NCI-H1417 treated with DMSO at 0.1 percent for 48 hours (cell line): ENCODE results near the gene TNFRSF4.

Source experiments
- DNase-seq: peaks from one replicate; lab custom pipeline; 2025; lab: John Stamatoyannopoulos, UW

Gene TNFRSF4

GRCh38 chr1:1217621-1218523 is 3.9 kb upstream of the TNFRSF4 start:
- no peak for DNase-seq

- DNase-seq: no peak
These were observed 3.0 kb upstream of the TNFRSF4 start for GRCh38 chr1:1216770-1217620.

GRCh38 chr1:1215881-1216605 is 2.1 kb upstream of the TNFRSF4 start:
- no peak for DNase-seq

- DNase-seq: no peak
These were observed 1.2 kb upstream of the TNFRSF4 start for GRCh38 chr1:1215080-1215676.

GRCh38 chr1:1212780-1213344 is 1.1 kb downstream of the TNFRSF4 start:
- DNase-seq: no peak

GRCh38 chr1:1211541-1212441 is 2.2 kb downstream of the TNFRSF4 start:
- no peak for DNase-seq

- DNase-seq: no peak
These were observed 3.0 kb downstream of the TNFRSF4 start for GRCh38 chr1:1210726-1211540.

- DNase-seq: no peak
These were observed 5.1 kb downstream of the TNFRSF4 start for GRCh38 chr1:1208713-1209433.

GRCh38 chr1:1207571-1207892 is 6.4 kb downstream of the TNFRSF4 start:
- DNase-seq: no peak

- DNase-seq: no peak
These were observed 6.9 kb downstream of the TNFRSF4 start for GRCh38 chr1:1206966-1207531.

GRCh38 chr1:1206376-1206965 is 7.5 kb downstream of the TNFRSF4 start, which contains the start of gene TNFRSF18:
Gene TNFRSF18, minus strand, starts transcription at chr1:1206592. Its CDS starts 21 bp downstream, at chr1:1206571.
- no peak for DNase-seq

- DNase-seq: no peak
These were observed 8.1 kb downstream of the TNFRSF4 start for GRCh38 chr1:1205769-1206375.

GRCh38 chr1:1204998-1205768 is 8.8 kb downstream of the TNFRSF4 start:
- no peak for DNase-seq

- DNase-seq: no peak
These were observed 9.5 kb downstream of the TNFRSF4 start for GRCh38 chr1:1204425-1204920.

- DNase-seq: no peak
These were observed 10.2 kb downstream of the TNFRSF4 start for GRCh38 chr1:1203561-1204424.
